ENCODE measurements around the gene MRPS30.
"Not testable (repeated sequence)": the region's sequence is repeated elsewhere in the genome, so short reads cannot be mapped to it uniquely, and the experiment has no call there.

Gene MRPS30

GRCh38 chr5:44795496-44795895, 13.3 kb upstream of the MRPS30 start:
- Histone ChIP-seq H3K4me3 (ENCODE audit: low read length) (no peak overlapping the region), H2AFZ (ENCODE audit: low read depth, low read length) (no peak overlapping the region), H3K27me3 (ENCODE audit: insufficient read depth, low read length) (no peaks in the 10 kb centered on the region), H3K9me3 (ENCODE audit: low read length) (peaks cover 20% of the 10 kb centered on the region), H3K36me3 (ENCODE audit: insufficient read depth, low read length) (no peaks in the 10 kb centered on the region), H3K4me1 (ENCODE audit: insufficient read depth, low read length) (no peaks in the 10 kb centered on the region)

DNA sequence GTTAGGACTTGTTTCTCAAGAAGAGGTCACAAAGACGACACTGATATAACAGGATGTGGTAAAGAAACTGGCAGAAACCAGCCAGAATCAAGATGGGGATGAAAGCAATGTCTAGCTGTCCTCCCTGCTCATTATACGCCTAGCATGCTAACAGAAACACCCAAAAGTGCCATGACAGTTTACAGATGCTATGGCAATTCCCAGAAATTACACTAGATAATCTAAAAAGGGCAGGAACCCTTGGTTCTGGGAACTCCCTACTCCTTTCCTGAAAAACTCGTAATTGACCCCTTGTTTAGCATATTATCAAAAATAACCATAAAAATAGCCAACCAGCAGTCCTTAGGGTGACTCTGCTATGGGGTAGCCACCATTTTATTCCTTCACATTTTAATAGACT, 10.9 kb upstream of the MRPS30 start:
- Histone ChIP-seq H3K4me3 (ENCODE audit: low read length) (no peak overlapping the region), H3K9me3 (ENCODE audit: low read length) (peaks cover 19% of the 10 kb centered on the region), H3K27me3 (ENCODE audit: insufficient read depth, low read length) (no peaks in the 10 kb centered on the region), H3K36me3 (ENCODE audit: insufficient read depth, low read length) (no peaks in the 10 kb centered on the region), H2AFZ (ENCODE audit: low read depth, low read length) (no peak overlapping the region), H3K4me1 (ENCODE audit: insufficient read depth, low read length) (no peaks in the 10 kb centered on the region)

- Histone ChIP-seq H3K36me3 (ENCODE audit: insufficient read depth, low read length) (no peaks in the 10 kb centered on the region), H2AFZ (ENCODE audit: low read depth, low read length) (no peak overlapping the region), H3K27me3 (ENCODE audit: insufficient read depth, low read length) (no peaks in the 10 kb centered on the region), H3K4me3 (ENCODE audit: low read length) (no peak overlapping the region), H3K9me3 (ENCODE audit: low read length) (peaks cover 3% of the 10 kb centered on the region), H3K4me1 (ENCODE audit: insufficient read depth, low read length) (peaks cover 4% of the 10 kb centered on the region)
Measured at GRCh38 chr5:44801992-44802391, 6.8 kb upstream of the MRPS30 start.

DNA sequence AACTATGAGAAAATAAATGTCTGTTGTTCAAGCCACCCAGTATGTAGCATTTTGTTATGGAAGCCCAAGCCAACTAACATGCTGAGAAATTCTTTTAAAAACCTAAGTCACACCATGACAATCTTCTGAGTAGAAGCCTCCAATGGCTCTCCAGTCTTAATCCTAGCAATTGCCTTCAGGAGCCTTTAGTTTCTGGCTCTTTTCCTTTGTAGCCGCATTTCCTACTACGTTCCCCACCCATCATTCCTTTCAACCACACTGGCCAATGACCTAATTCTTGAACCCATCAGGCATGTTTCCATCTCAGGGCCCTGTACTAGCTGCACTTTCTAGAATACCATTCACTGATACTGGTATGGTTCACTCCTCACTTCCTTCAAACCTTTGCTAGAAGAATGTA, 2.1 kb upstream of the MRPS30 start:
- H3K9me3 ChIP-seq (ENCODE audit: low read length) = no peaks in the 10 kb centered on the region
- no peak overlapping the region for H3K4me3 ChIP-seq (ENCODE audit: low read length)
- peaks cover 9% of the 10 kb centered on the region for H3K36me3 ChIP-seq (ENCODE audit: insufficient read depth, low read length)
- H2AFZ ChIP-seq (ENCODE audit: low read depth, low read length) = no peak overlapping the region
- H3K4me1 ChIP-seq (ENCODE audit: insufficient read depth, low read length) = peaks cover 21% of the 10 kb centered on the region
- no peaks in the 10 kb centered on the region for H3K27me3 ChIP-seq (ENCODE audit: insufficient read depth, low read length)

- H3K4me3 ChIP-seq (ENCODE audit: low read length) = peak overlapping the region; percentile 69
- peaks cover 21% of the 10 kb centered on the region for H3K4me1 ChIP-seq (ENCODE audit: insufficient read depth, low read length)
- H3K36me3 ChIP-seq (ENCODE audit: insufficient read depth, low read length) = peaks cover 16% of the 10 kb centered on the region
- H2AFZ ChIP-seq (ENCODE audit: low read depth, low read length) = no peak overlapping the region
- H3K9me3 ChIP-seq (ENCODE audit: low read length) = no peaks in the 10 kb centered on the region
- no peaks in the 10 kb centered on the region for H3K27me3 ChIP-seq (ENCODE audit: insufficient read depth, low read length)
Measured at GRCh38 chr5:44807269-44807668, 1.5 kb upstream of the MRPS30 start.

GRCh38 chr5:44809215-44809955, 638 bp downstream of the MRPS30 start:
- Histone ChIP-seq H3K27me3 (ENCODE audit: insufficient read depth, low read length) (no peaks in the 10 kb centered on the region), H3K36me3 (ENCODE audit: insufficient read depth, low read length) (peaks cover 34% of the 10 kb centered on the region), H3K4me1 (ENCODE audit: insufficient read depth, low read length) (peaks cover 21% of the 10 kb centered on the region), H2AFZ (ENCODE audit: low read depth, low read length) (peak overlapping the region; percentile 4), H3K4me3 (ENCODE audit: low read length) (peak overlapping the region; percentile 69), H3K9me3 (ENCODE audit: low read length) (no peaks in the 10 kb centered on the region)

DNA sequence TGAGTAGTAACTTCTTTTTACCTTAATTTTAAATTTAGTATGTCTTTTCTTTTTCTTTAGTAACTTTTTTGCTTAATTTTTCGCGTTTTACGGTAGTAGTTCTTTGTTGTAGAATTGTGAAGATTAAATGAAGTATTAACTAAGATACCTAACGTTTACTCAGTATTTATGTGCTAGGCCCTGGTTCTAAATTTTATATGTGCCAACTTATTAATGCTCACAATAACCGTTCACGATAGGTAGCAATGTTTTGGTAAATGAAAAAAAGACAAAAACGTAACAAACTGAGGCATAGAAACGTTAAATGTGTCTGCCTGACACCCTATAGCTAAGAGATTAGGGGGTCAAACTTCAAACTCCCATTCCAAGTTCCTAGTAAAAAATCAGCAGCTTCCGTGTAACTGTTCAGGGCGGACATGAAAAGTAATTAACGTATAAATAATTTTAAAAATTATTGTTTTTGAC, 1.2 kb downstream of the MRPS30 start:
- Histone ChIP-seq H3K36me3 (ENCODE audit: insufficient read depth, low read length) (peaks cover 40% of the 10 kb centered on the region), H3K27me3 (ENCODE audit: insufficient read depth, low read length) (no peaks in the 10 kb centered on the region), H3K9me3 (ENCODE audit: low read length) (no peaks in the 10 kb centered on the region), H2AFZ (ENCODE audit: low read depth, low read length) (no peak overlapping the region), H3K4me1 (ENCODE audit: insufficient read depth, low read length) (peaks cover 21% of the 10 kb centered on the region), H3K4me3 (ENCODE audit: low read length) (peak overlapping the region; percentile 69)

DNA sequence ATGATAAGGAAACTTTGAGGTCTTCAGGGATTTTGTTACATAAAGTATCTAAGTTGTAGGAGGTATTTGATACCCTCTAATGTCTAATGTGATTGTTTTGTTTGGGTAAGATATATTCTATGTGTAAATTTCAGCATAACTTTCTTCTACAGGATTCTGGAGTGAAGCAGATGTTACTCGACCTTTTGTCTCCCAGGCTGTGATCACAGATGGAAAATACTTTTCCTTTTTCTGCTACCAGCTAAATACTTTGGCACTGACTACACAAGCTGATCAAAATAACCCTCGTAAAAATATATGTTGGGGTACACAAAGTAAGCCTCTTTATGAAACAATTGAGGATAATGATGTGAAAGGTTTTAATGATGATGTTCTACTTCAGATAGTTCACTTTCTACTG, 6.0 kb downstream of the MRPS30 start:
- no peaks in the 10 kb centered on the region for H3K27me3 ChIP-seq (ENCODE audit: insufficient read depth, low read length)
- no peak overlapping the region for H2AFZ ChIP-seq (ENCODE audit: low read depth, low read length)
- no peaks in the 10 kb centered on the region for H3K9me3 ChIP-seq (ENCODE audit: low read length)
- H3K4me3 ChIP-seq (ENCODE audit: low read length) = no peak overlapping the region
- peaks cover 85% of the 10 kb centered on the region for H3K36me3 ChIP-seq (ENCODE audit: insufficient read depth, low read length)
- H3K4me1 ChIP-seq (ENCODE audit: insufficient read depth, low read length) = peaks cover 9% of the 10 kb centered on the region

- Histone ChIP-seq H3K36me3 (ENCODE audit: insufficient read depth, low read length) (peaks cover 48% of the 10 kb centered on the region), H3K9me3 (ENCODE audit: low read length) (no peaks in the 10 kb centered on the region), H3K4me3 (ENCODE audit: low read length) (no peak overlapping the region), H3K27me3 (ENCODE audit: insufficient read depth, low read length) (no peaks in the 10 kb centered on the region), H3K4me1 (ENCODE audit: insufficient read depth, low read length) (no peaks in the 10 kb centered on the region), H2AFZ (ENCODE audit: low read depth, low read length) (no peak overlapping the region)
Measured at GRCh38 chr5:44821164-44821563, 12.4 kb downstream of the MRPS30 start.

- H3K36me3 ChIP-seq (ENCODE audit: insufficient read depth, low read length) = peaks cover 15% of the 10 kb centered on the region
- H3K9me3 ChIP-seq (ENCODE audit: low read length); H3K4me3 ChIP-seq (ENCODE audit: low read length); H2AFZ ChIP-seq (ENCODE audit: low read depth, low read length); H3K27me3 ChIP-seq (ENCODE audit: insufficient read depth, low read length); H3K4me1 ChIP-seq (ENCODE audit: insufficient read depth, low read length): not testable (repeated sequence)
Measured at GRCh38 chr5:44824662-44825061, 15.9 kb downstream of the MRPS30 start.

- peaks cover 4% of the 10 kb centered on the region for H3K4me1 ChIP-seq (ENCODE audit: insufficient read depth, low read length)
- H3K4me3 ChIP-seq (ENCODE audit: low read length) = no peak overlapping the region
- H3K9me3 ChIP-seq (ENCODE audit: low read length) = no peaks in the 10 kb centered on the region
- H3K27me3 ChIP-seq (ENCODE audit: insufficient read depth, low read length) = no peaks in the 10 kb centered on the region
- no peak overlapping the region for H2AFZ ChIP-seq (ENCODE audit: low read depth, low read length)
- H3K36me3 ChIP-seq (ENCODE audit: insufficient read depth, low read length) = peaks cover 5% of the 10 kb centered on the region
Measured at GRCh38 chr5:44827681-44828080, 18.9 kb downstream of the MRPS30 start.

- Histone ChIP-seq H3K27me3 (ENCODE audit: insufficient read depth, low read length) (no peaks in the 10 kb centered on the region), H3K4me1 (ENCODE audit: insufficient read depth, low read length) (peaks cover 4% of the 10 kb centered on the region), H2AFZ (ENCODE audit: low read depth, low read length) (no peak overlapping the region), H3K4me3 (ENCODE audit: low read length) (no peak overlapping the region), H3K9me3 (ENCODE audit: low read length) (no peaks in the 10 kb centered on the region), H3K36me3 (ENCODE audit: insufficient read depth, low read length) (peaks cover 1% of the 10 kb centered on the region)
Measured at GRCh38 chr5:44828719-44829118, 20.0 kb downstream of the MRPS30 start.

DNA sequence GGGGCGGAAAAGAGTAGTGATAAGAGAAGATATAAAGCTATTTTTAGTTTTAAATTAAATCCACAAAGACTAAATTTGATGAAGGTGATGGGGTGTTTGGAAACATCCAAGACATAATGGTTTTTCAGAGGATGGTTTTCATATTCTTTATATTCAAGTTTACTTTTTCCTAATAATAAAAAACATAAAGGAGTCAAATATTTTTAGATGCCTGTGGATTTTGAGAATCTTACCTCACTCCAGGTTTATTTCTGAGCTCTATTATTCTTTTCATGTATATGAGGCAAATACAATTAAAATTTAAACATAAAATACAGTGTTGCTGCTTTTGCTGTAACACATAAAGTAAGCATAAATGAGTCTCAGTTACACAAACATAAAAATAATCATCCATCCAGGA, 22.2 kb downstream of the MRPS30 start:
- no peaks in the 10 kb centered on the region for H3K36me3 ChIP-seq (ENCODE audit: insufficient read depth, low read length)
- peaks cover 4% of the 10 kb centered on the region for H3K4me1 ChIP-seq (ENCODE audit: insufficient read depth, low read length)
- H3K9me3 ChIP-seq (ENCODE audit: low read length) = no peaks in the 10 kb centered on the region
- H3K4me3 ChIP-seq (ENCODE audit: low read length) = no peak overlapping the region
- no peak overlapping the region for H2AFZ ChIP-seq (ENCODE audit: low read depth, low read length)
- no peaks in the 10 kb centered on the region for H3K27me3 ChIP-seq (ENCODE audit: insufficient read depth, low read length)

GRCh38 chr5:44833249-44833648, 24.5 kb downstream of the MRPS30 start:
- H3K4me3 ChIP-seq (ENCODE audit: low read length) = no peak overlapping the region
- H3K4me1 ChIP-seq (ENCODE audit: insufficient read depth, low read length) = no peaks in the 10 kb centered on the region
- no peaks in the 10 kb centered on the region for H3K27me3 ChIP-seq (ENCODE audit: insufficient read depth, low read length)
- H2AFZ ChIP-seq (ENCODE audit: low read depth, low read length) = no peak overlapping the region
- no peaks in the 10 kb centered on the region for H3K9me3 ChIP-seq (ENCODE audit: low read length)
- no peaks in the 10 kb centered on the region for H3K36me3 ChIP-seq (ENCODE audit: insufficient read depth, low read length)

Measured in neuron (in vitro differentiated cells).